NCI-H128 (cell line): ENCODE results near the gene APOL4.
"Not testable (repeated sequence)": the region's sequence is repeated elsewhere in the genome, so short reads cannot be mapped to it uniquely, and the experiment has no call there.

ENCODE experiments used
- DNase-seq: peaks from one replicate; lab custom pipeline; 2025; ENCODE audit not compliant: unreplicated experiment; lab: John Stamatoyannopoulos, UW

APOL4 gene

DNA sequence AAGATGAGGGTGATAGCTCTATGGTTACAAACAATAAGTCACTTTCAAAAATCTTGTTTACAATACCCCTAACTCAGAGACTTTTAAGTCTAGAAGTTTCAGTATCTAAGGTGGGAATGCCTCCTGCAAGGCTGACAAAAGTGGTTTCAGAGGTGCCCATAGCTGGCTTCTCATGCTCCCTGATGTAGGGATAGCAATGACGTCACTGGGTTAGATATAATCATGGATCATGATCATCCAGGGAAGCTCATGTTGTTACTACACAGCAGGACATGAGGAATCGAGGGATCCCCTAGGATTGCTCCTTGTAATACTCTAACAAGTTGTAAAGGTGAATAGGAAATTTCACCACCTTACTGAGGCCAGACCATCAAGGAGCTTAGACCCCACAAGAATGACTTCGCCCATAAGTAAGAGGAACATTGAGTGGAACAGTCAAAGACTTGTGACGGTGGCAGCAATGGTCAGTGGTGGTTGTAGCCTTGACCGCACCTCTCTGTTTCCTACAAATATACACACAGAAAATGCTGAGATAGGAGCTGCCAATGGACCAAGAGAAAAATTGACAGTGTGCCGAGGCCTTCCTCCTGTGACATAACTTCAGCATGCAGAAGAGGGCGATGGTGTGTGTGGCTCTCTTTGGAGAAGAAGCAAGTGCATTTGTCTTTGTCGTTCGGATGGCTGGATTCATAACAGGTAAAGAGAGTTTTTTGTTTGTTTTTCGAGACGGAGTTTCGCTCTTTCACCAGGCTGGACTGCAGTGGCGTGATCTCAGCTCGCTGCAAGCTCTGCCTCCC is 15.6 kb downstream of the APOL4 start:
- no peak for DNase-seq

GRCh38 chr22:36184433-36185025 is 17.1 kb downstream of the APOL4 start:
- no peak for DNase-seq

DNA sequence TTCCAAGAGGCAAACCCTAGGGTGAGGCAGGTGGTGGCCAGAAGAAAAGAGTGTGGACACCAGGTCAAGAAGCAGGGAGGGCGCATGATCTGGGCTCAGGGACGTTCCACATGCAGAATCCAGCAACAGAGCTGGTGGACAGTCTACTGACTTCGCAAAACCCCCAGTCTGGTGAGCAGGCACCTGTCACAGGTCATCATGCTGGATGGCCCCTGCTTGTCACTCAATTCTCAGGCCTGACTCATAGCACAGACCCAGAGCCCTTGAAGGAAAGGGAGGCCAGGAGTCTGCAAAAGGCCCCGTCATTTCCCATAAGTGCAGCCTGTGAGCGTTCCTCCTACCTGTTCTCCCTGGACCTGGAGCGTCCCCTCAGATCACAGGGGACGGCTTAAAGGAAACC is 18.2 kb downstream of the APOL4 start:
- no peak for DNase-seq

- DNase-seq = no peak
These were observed 18.8 kb downstream of the APOL4 start for GRCh38 chr22:36182857-36183256.

GRCh38 chr22:36182056-36182455 is 19.6 kb downstream of the APOL4 start:
- DNase-seq = no peak

DNA sequence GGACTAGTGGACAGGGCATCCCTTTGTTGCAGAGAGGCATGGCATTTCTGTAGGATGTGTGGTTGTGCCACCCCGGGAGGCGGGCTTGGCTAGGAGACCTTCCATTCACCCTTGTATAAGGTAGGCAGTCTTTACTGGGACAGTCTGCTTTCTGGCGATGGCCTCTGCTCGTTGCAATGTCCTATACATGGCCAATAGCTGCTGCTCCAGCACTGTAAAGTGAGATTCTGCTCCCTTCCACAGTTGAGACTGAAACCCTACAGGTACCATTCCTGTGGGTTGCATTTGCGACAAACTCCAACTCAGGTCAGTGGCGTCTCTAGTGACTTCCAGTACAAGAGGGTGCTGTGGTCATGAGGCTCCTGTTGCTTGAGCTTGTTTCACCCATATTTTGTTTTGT is 20.7 kb downstream of the APOL4 start:
- no peak for DNase-seq

DNA sequence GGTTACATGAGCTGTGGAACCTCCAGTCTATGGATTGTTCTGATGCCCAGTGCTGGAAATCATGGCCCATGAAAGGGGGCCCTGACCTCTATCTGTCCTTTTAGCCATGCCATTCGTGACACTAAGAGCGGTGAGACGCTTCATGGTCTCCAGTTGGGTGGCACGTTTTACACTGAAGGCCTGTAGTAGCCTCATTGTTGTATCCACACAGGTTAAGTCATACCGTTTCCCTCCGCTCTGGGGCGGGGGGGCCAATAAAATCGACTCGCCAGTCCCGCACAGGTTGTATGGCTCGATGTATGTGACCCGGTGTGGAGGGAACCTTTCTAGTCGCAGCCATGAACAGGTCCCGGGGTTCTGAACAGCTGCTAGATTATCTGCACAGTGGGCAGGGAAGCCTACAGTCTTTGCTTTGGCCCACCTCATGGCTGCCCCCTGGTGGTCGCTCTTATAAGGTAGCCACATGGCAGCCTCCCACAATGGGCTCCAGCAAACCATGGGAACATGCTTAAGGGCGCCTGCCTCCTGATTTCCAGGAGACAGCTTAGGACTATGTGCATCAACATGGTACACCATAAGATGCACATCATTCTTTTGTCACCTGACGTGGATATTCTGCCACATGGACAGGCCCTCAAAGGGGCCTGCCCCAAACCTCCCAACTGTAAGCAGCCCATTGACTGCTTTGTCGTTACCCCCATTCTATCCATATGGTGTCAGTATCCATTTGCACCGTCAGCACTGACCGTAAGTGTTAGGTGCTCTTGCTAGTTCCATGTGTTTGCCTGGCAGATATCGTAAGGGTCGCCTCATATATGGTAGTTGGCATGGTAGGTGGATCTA is 21.4 kb downstream of the APOL4 start:
- no peak for DNase-seq

- no peak for DNase-seq
These were observed 24.4 kb downstream of the APOL4 start for GRCh38 chr22:36177160-36177559.

DNA sequence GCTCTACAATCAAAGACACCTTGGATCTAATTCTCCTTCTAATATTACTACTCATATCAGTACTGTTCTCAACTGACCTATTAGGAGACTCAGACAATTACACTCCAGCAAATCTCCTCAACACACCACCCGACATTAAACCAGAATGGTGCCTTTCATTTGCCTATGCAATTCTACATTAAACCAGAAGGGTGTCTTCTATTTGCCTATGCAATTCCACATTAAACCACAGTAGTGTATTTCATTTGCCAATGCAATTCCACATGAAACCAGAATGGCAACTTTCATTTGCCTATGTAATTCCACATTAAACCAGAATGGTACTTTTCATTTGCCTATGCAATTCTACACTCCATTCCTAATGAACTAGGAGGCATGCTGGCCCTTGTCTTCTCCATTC is 25.7 kb downstream of the APOL4 start:
- no peak for DNase-seq

DNA sequence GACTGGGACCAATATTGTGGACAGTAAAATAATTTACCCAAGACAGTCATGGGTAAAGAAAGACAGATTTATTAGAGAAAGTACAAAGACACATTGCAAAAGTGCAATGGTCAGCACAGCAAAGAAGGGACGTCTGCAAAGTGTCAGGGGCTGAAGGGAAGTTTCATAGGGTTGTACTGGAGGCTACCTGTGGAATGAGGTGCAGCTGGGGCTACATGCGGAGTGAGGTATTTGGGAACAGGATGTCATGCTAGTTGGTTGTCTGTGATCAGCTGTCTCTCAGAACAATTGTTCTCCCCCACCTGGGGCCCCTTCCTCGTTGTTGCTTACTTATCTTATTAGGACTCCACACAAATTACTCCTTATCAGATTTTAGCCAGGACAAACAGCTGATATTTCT is 29.7 kb downstream of the APOL4 start:
- DNase-seq = no peak

DNA sequence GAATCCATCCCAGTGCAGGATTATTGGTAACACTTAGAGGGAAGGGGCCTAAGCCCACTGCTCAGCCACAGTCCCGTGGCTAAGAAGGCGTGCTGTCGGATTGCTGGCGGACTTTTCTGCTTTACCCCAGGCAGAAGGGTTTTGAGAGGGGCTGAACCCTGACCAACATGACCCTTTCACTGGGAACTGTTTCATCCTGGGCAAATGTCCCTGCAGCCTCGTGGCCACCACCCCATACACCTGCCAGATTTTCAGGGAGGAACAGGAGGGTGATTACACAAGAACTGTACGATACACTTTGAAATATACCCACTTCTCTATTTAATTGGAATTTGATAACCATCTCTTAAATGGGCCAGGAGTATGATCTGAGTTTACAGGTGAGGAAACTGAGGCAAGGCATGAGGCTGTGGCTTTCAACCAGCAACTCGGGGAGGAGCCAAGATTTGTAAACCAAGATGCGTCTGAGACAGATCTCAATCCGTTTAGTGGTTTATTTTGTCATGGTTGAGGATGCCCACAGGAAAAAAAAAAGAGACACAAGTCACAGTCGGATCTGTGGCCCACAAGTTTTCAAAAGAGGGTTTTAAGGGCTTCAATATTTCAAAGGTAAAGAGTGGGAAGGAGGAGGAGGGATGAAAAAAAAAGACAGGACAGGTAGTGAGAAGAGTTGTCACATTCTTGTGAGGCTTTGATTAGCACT is 34.9 kb downstream of the APOL4 start:
- DNase-seq = no peak

DNA sequence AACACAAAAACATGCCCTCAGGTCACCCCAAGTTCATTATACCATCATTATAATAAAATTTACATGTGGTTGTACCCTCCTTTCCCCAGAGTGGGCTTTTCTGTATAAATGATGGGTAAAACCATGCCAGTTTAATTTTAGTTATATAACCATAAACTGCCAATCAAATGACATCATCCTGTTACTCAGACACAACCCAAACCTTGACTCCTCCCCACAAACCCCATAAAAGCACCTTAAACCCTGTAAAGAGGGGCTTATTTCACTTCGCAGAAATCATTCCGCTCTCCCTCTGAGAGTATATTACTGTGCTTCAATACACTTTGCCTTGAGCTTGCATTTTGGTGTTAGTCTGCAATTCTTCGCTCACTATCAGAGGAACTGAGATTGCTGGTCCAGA is 35.5 kb downstream of the APOL4 start:
- DNase-seq = no peak

DNA sequence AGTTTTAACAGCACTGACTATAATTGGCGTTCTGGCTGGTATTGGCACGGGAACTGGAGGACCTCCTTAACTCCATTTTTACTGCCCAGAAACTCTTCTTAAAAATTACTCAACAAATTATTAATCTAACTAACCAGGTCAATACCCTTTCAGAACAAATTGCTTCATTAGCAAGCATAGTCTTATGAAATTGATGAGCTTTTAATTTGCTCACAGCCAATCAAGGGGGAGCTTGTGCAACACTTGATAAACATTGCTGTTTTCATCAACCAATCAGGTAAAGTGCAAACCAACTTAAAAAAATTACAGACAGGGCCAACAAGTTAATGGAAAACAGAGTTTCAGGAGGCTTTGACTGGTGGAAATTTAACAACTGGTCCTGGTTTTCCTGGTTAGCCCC is 36.5 kb downstream of the APOL4 start:
- DNase-seq = no peak

DNA sequence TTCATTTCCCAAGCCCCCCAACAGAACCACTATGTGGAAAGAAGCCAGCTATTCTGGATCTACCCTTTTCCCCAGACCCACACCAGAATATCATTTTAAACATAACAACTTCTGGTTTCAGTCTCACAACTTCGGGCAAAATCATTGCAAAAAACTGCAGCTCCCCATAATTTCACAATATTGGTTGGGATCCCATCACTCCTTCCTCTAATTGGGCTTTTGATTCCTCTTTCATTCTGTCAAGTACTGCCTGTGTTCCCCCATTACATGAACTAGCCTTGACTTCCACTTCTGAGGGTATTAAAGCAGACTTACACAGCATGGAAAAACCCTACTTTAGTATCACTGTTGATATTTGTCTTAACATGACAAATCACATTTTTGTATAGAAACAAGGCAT is 37.0 kb downstream of the APOL4 start:
- DNase-seq = no peak

- no peak for DNase-seq
These were observed 38.1 kb downstream of the APOL4 start for GRCh38 chr22:36163497-36163896.

GRCh38 chr22:36162127-36163034 is 39.2 kb downstream of the APOL4 start:
- DNase-seq = no peak

- DNase-seq = not testable (repeated sequence)
These were observed 39.8 kb downstream of the APOL4 start for GRCh38 chr22:36161793-36162126.

- no peak for DNase-seq
These were observed 41.1 kb downstream of the APOL4 start, which contains the start of gene APOL3 for GRCh38 chr22:36160499-36160942. APOL3 (minus strand) TSS chr22:36160755; CDS start chr22:36149055, 11,700 bp downstream.

DNA sequence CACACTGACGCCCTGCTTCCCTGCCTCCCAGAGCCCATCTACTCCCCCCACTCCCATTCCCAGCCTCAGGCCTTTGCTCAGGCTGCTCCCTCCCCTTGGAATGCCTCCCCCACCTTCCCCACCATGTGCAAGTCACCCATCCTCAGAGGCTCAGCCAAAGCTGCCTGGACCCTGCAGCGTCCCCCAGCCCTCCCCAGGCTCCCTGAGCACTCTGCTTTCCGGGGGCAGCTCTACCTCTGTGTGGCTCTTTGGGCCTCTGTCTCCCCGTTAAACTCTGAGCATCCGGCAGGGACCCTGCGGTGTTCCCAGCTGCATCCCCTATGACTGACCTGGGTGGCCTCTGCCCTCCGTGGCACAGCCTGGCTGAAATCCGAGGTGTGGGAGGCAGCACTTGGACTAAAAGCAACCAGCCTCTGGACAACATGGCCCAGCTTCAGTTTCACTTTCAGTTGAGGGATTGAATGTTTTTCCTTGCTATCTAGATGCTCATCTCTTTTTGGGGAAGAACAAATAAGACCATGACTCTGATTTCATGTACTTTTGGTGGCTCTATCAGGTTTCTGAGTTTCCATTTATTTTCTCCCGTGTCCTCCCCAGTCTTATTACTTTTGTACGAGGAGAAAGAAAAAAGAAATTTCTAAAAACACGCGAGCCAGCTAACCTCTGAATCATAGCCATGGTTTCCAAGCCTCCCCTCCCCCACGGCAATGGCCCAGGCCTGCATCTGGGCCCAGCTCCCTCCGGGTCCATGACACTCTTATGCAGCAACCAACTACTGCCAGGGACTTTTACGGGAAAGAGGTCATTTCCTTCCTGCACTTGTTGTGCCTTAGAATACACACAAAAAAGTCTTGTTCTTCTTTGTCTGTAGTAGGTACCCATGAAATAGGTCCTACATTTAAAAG is 44.8 kb downstream of the APOL4 start:
- DNase-seq = no peak
